DMS79 (cell line): ENCODE results near the gene AGAP1.
"Not testable (repeated sequence)": the region's sequence is repeated elsewhere in the genome, so short reads cannot be mapped to it uniquely, and the experiment has no call there.

ENCODE experiments used
- DNase-seq: peaks from one replicate; lab custom pipeline; 2025; lab: John Stamatoyannopoulos, UW

The AGAP1 gene

DNA sequence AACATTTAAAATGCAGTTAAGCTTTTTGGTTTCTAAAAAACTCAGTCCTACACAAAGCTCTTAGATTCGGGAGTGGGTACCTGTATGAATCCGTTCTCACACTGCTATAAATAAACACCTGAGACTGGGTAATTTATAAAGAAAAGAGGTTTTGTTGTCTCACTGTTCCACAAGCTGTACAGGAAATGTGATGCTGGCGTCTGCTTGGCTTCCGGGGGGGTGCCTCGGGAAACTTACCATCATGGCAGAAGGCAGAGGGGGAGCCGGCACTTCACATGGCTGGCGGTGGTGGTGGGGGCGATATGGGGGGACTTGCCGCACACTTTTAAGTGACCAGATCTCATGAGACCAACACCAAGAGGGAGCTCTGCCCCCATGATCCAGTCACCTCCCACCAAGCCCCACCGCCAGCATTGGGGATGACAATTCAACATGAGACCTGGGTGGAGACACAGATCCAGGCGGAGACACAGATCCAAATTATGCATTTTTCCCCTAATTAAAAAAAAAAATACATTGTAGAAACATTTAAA is 451.8 kb downstream of the AGAP1 start:
- DNase-seq, result no peak

DNA sequence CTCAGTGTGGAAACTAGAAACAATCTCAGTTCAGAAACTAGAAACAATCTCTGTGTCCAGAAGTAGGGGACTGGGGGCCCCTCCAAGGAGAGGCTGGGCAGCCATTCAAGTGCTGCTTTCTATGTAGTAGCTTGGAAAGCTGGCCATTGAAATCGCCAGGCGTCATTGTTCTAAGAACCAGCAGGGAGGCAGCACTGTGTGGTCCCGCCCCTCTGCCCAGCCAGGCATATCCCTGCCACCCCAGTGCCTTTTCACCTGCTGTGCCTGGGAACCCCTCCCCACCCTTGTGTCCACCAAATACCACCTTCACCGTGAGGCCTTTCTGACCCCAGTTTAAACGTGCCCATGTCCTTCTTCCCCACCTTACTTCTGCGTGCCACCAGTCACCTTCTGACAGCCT is 452.7 kb downstream of the AGAP1 start:
- DNase-seq, result no peak

DNA sequence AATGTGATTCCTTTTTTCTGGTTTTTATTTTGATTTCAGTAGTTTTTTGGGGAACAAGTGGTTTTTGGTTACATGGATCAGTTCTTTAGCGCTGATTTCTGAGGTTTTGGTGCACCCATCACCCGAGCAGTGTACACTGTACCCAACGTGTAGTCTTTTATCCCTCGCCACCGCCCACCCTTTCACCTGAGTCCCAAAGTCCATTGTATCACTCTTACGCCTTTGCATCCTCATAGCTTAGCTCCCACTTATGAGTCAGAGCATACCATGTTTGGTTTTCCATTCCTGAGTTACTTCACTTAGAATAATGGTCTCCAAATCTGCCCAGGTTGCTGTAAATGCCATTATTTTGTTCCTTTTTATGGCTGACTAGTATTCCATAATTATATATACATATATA is 453.2 kb downstream of the AGAP1 start:
- not testable (repeated sequence) for DNase-seq

DNA sequence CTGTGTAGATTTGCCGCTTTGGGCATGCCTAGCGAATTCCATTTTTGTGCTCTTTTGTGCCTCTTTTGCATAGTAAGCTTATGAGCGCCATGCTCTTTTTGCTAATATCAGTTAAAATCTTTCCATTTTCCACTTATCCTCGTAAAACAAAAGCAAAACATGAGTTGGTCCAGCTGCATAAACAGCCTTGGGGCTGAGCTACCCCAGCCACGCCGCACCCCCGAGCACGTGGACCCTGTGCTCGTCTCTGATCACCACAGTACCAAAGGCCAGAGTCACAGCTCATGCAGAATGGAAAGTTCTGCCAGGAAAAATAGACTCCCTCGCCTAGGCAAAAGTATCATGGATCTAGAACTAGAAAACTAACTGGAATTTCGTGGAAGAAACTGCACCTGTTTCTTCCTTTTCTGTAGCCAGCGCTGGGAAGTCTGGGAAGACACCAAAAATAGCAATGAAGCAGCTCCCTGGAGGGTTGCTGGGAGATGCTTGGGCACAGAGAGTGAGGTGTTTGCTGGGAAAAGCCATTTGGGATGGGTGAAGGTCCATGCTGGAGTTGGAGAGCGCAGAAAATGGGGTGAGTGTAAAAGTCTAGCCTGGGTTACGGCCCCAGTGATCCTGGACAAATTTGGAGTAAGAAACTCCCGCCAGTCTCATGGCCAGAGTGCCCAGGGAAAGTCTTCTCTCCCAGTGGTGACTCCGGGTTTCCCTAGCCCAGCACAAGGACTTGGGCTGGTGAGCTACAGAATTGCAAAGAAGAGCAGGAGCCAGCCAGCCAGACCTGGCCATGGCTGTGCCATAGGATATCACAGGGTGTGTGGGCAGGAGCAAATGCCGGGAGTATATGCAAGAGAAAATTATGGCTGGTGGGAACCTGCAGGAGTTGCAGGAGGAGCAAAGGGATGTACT is 456.0 kb downstream of the AGAP1 start:
- no peak for DNase-seq

DNA sequence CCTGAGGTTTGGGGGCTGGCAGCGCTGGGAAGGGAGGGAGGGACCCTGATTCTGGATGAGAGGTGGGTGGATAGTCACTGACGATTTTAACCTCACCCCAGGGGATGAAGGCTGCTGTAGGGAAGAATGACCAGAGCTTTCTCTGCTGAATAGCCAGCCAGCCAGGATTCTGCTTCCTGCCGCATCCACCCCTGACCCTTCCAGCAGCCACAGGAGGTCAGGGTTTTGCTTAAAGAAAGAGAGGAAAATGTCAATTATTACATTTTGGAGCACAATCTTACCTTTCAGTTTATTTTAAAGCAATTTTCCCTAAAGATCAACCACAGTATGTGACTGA is 456.6 kb downstream of the AGAP1 start:
- DNase-seq, result no peak

DNA sequence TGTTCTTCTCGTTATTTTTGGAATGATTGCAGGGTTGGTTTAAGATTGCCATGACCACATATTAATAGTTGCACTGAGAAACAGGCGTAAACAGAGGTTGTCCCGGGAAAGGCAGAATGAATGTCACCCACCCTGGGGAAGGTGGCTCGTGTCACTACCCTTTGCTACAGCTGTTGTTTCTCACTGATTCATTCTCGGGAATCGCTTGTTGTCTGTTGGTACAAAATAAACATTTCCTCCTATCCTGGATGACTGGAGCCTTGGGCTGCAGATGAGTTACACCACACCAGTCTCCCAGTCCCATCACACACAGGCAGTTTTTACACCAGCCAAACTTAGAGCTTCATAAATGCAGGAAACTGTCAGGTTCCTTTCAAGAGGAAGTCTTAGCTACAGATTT is 457.6 kb downstream of the AGAP1 start:
- no peak for DNase-seq

DNA sequence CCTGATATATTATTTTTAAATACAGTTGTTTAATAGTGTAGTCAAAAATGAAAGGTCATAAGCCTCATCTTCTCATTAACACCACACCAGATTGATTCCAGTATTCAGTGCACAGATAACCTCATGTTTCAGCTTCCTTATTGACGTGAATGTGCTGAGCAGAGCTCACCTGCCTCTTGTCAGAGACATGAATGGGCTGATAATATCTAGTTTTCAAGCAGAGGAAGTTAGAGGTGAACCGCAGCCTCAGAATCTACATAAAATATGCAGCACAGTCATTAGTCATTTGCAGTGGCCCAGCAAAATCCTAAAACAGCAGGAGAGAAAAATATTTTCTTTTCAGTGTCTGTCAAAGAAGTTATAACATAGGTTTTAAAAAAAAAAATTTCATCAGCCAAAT is 458.1 kb downstream of the AGAP1 start:
- DNase-seq, result no peak

DNA sequence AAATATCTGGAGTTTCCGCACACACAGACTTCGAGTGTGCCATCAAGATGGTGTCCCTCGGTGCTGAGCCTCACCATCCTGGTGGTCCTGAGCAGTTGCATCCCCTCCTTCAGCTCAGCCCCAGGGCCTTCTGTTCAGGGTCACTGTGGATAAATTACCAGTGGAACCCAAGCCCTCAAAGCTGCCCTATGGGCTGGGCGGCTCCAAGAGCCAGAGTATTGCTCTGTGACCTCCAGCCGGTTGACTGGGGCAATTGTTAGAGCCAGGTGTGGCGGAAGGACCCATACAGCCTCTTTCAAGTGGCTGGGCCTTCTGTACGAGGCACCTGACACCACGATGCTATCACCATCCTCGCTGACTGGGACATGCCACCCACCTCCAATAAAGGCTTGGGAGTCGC is 458.9 kb downstream of the AGAP1 start:
- no peak for DNase-seq

DNA sequence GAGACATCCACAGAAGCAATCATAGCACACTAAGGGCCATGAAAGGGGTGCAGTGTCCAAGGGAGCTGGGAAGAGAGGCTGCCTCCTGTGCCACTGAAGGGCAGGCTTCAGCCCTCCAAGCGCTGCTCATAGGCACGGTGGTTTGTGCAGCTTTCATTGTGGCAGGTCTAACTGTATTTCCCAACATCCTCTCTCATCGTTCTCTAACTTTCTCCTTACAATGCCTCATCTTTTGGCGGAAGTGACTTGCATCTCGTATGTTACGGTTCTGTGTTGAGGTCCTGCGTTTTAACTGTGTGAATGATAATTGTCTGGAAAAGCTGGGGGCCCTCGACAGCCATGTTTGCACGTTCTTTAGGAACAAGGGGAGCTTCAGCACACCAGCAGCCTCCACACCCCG is 460.4 kb downstream of the AGAP1 start:
- DNase-seq, result no peak

DNA sequence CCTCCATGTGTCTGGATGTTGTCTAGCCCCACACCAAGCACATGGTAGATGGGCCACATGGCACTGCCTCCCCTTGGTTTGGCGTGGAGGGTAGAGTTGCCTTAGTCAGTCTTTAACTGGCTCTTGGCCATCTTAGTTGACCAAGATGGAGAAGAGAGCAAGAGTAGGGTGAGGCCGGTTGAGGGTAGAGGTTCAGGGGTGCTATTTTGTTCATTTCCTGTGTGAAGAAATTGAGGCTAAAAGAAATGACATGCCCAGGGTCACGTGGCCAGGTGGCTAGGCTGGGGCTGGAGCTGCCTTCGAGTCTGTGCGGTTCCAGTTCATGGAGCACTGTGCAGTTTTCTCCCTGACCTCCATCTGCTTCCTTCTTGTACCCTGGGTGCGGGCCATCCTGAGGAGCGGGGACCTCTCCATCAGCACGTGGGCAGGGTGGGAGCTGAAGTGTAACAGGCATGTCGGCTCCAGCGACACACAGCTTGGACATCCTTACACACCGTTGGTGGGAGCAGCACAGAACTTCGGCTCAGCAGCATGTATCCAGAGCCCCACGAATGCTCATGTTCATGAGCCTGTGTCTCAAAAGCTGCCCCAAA is 461.1 kb downstream of the AGAP1 start:
- DNase-seq, result no peak

DNA sequence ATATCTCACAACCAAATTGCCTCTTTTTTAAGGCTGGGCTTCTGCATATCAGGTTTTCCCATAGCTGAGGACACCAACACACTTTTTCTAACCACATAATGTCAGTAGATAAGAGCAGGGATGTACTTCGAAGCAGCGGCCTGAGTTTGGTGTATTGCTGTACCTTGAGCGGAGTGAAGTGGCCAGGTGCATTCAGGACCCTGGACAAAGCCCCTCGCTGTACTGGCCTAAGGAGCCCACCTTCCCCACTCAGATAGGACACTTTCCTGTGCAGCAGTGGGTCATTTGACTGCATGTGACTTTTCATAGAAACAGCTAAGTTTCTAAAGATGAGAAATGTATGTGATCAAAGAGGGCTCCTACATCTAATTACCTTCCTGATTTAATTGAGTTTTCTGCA is 461.8 kb downstream of the AGAP1 start:
- no peak for DNase-seq

DNA sequence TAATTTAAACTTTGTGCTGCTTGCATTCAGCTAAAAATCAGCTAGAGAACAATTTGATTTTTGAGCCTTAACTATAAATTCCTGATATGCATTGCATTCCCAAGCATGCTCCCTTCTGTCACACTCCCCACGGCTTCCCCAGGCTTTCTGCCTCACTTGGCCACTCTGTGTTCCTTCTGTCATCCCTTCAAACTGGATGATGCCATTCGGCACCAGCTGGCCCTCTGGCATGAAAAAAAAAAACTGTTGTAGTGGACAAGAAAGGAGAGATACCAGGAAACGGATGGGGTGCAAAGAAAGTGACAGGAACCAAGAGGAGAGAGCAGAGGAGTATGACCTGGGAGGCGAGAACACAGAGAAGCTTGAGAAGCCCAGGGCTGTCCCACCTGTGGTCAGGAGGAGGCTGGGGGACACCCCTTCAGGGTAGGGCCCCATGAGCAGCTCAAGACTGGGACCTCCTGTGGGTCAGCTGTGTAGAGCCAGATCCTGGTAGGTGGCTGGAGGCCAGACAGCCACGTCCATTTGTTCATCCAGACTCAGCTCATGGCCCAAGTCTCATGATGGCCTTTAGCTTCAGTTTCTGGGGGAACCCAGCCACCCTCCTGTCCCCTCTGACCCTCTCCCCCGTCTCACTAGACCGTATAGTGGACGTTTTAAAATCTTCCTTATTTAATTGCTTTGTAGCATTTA is 462.6 kb downstream of the AGAP1 start:
- DNase-seq, result no peak

DNA sequence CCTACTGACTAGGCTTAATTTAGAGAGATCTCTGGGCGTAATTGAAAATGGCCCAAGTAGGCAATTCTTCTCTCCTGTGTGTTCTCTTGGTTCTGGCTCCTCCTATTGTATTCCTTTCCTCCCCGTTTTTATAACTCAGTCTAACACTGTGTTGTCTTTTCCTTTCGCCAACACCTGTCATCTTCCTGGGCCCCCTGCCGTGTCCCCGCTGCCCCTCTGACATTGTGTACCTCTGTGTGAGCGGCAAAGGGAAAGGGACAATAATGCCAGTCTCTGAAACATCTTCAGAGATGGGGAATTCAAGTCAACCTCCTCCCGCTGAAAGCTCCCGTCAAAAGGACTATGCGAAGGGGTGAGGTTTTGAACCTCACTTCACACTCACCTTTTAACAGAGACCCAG is 463.4 kb downstream of the AGAP1 start:
- DNase-seq, result no peak

DNA sequence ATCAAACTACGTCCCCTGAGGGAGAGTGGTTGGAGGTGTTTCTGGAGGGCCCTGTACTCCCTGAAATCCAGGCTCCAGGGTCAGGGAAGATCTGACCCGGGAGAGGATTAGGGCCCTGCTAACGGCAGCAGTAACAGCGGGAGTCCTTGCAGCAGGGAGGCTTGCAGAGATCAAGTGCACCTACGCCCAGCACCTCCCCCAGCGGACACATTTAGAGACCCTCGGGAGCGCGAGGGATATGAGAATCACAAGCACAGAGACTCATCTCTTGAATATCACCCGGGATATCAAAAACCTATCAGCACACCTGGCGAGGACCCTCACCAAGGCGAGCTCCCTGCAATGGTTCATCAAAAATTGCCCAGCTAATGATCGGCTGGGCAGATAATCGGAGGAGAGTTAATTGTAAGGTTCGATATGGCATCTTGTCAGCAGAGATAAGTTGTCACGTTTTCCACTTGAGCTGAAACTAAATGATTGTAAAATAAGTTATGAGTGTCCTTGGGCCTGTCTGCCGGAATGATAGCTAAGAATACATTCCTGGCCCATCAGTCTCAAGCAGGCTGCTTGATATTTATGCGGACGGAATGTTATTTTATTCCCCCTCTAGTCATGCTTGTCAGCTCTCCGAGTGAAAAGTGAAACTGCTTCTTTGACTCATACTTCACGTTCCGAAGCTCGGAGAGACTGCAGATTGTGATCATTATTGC is 464.5 kb downstream of the AGAP1 start:
- no peak for DNase-seq

DNA sequence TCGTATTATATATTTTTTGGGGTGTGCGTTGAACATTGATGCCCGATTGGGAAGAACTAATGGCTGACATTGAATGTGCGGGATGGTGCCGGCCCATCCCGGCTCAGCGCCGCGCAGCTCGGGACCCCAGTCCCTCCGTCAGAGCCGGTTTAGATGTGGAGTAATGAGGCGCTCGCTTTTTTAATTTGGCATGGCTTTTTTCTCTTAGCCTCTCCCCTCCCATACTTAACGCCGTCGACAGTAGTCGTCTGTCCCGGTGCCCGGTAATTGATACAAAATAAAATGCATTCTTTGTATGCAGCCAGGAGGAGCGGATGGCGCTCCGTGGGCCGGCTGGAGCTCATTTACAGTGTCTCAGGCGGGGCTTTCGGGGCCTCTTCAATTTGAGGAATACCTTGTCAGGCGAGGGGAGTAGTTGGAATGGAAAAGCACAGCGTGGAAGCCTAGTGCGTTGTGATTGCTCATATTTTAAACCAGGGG is 465.1 kb downstream of the AGAP1 start:
- no peak for DNase-seq

DNA sequence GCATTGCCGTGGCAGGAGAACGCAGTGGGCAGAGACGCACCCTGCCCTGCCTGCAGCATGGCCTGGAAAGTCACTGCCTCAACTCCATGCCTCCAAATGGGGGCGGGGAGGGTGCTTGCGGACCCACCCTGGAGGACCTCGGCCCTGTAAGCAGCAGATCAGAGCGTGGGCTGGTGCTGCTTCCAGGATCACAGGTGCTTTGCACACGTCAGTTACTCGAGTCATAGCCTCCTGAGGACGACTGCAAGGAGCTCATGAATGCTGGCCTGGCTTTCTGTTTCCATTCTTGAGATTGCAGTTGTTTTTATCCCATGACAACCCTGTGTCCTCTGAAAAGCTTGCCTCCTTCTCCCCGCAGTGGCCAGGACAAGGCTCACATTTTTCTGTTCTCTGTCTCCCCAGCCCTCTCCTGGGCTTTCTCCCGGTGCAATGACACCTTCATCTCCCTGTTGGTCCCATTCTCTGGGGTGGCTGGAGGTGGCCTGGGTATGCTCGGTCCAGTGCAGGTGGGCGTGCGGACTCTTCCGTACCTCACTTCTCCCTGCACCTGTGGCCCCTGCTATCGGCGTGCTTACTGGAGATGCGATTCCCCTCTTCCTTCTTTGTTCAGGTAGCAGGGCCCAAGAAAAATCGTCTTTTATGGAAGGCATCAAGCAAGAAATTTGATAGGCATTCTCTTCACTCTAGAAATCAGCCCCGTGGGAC is 466.3 kb downstream of the AGAP1 start:
- no peak for DNase-seq

DNA sequence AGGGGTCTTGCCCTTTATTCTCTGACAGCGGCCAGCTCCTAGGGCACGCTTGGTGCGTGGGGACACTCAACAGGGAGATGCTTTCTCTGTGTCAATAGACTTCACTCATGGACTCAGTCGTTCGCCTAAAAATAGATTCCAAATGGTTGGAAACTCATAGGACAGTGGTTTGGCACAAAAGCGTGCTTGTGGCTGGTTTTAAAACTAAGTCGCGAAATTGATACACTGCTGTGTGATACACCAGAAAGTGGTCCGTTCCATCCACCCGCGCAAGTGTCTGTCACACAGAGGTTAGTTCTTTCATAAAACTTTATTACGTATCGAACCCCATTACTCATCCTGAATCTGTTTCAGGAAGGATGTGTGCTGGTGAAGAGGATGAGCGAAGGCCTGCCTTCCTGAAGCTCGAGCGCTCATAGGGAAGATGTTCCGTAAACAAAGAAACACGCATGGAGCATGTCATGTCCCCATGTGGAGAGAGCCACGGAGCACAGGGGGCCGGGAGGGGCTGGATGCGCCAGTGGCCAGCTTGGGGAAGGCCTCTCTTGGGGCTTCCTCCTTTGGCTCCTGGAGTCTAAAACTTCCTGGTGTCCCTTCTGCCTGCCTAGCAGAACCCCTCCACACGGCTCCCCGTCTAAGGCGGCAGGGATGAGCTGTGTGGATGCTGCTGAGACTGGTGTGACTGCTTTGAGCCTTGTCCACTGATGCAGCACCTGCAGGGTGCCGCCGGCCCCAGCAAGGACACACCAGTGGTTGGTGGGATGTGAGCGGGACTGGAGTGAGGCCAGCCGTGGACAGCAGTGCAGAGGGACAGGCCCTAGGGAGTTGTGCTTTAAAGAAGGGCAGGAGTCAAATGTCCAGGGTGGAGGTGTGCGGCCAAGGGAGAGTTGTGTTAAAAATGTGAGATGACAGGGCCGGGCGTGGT is 467.1 kb downstream of the AGAP1 start:
- no peak for DNase-seq

DNA sequence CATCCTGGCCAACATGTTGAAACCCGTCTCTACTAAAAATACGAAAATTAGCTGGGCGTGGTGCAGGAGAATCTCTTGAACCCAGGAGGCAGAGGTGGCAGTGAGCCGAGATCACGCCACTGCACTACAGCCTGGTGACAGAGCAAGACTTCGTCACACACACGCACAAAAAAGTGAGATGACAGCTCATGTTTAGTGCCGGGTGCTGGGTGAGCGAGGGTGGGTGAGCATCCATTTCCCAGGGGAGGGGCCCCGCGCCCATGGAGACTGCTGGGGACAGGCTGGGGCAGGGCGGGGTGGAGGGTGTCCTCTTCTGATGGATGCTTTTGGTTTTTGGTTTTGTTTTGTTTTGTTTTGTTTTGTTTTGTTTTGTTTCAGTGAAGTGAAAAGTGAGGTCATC is 467.9 kb downstream of the AGAP1 start:
- no peak for DNase-seq

DNA sequence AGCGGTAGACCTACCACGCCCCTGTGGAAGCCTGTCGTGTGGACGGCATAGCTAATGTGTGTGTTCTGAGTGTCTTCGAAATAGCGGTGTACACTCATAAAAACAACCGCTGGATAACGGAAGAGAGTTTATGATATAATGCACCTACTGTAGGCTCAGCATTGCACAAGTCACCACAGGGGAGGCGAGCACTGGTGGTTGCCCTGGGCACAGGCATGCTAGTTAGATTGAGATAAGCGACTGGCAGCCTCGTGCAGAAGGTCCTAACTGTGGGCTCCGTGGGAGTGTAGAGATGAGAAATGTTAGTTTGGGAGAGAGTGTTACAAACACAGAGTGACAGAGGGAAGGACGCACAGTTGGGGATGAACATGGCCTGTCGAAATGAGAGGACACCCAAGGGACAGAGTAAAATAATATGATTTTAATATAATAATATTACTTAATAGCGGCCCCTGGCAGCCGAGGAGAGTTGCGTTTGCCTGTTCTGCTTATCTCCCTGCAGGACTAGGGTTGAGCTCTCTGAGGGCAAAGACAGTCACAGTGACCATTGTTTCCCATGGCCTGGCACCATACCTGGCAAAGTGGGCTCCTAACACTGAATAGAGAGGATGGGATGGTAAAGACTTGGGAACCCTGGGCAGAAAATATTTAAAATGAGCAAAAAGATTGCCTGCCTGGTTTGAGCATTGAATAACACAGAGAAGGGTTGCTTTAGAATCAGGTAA is 470.2 kb downstream of the AGAP1 start:
- DNase-seq, result no peak
